Dermis microvascular lymphatic vessel endothelial cell (primary cell): ENCODE measurements around the gene PKNOX2. TPM values are rescaled to one million over a fixed set of nuclear protein-coding genes. Genes with fewer than 3 reads are reported as not detected.

Experiments used
- DNase-seq, 2 donors: peaks; one replicate each; pipeline versions ENCODE4 v3.0.0 to v3.0.0-alpha.2; 2010; ENCODE audit warnings: low read depth in 2 of 2
- total RNA-seq: library from RNA; depleted of rRNA; stranded (reverse); fragments of >200 nt; gene quantifications from 2 replicates; pipeline ENCODE4 v1.2.1, GENCODE V29; 2014

PKNOX2 gene
- total RNA-seq, 1 donor from 2014 or later, result not detected

- no peak for DNase-seq
Observed at GRCh38 chr11:125281831-125282595, 117.5 kb downstream of the PKNOX2 start.

GRCh38 chr11:125282596-125282914 is 118.0 kb downstream of the PKNOX2 start:
- no peak for DNase-seq

GRCh38 chr11:125284245-125284850 is 119.8 kb downstream of the PKNOX2 start:
- DNase-seq, result no peak

- DNase-seq, result no peak
Observed at GRCh38 chr11:125285844-125286243, 121.3 kb downstream of the PKNOX2 start.

- DNase-seq, result no peak
Observed at GRCh38 chr11:125286486-125286885, 121.9 kb downstream of the PKNOX2 start.

GRCh38 chr11:125287491-125288210 is 123.1 kb downstream of the PKNOX2 start:
- no peak for DNase-seq

GRCh38 chr11:125289419-125290098 is 125.0 kb downstream of the PKNOX2 start:
- DNase-seq, result no peak

- no peak for DNase-seq
Observed at GRCh38 chr11:125290263-125290662, 125.7 kb downstream of the PKNOX2 start.

GRCh38 chr11:125292100-125292499 is 127.5 kb downstream of the PKNOX2 start:
- DNase-seq, result no peak

- DNase-seq, result no peak
Observed at GRCh38 chr11:125293596-125293995, 129.0 kb downstream of the PKNOX2 start.

- DNase-seq, result no peak
Observed at GRCh38 chr11:125295931-125296330, 131.4 kb downstream of the PKNOX2 start.

- DNase-seq, result peak in 1 of 2 donors; percentile 69
Observed at GRCh38 chr11:125297346-125297915, 132.9 kb downstream of the PKNOX2 start.

- DNase-seq, result no peak
Observed at GRCh38 chr11:125299061-125299615, 134.6 kb downstream of the PKNOX2 start.

GRCh38 chr11:125299821-125300220 is 135.3 kb downstream of the PKNOX2 start:
- no peak for DNase-seq

- peak in 1 of 2 donors; percentile 80 for DNase-seq
Observed at GRCh38 chr11:125300791-125301218, 136.3 kb downstream of the PKNOX2 start.

GRCh38 chr11:125301346-125301745 is 136.8 kb downstream of the PKNOX2 start:
- DNase-seq, result peak in 1 of 2 donors; percentile 24

GRCh38 chr11:125303186-125303585 is 138.6 kb downstream of the PKNOX2 start:
- DNase-seq, result no peak

- no peak for DNase-seq
Observed at GRCh38 chr11:125303694-125304093, 139.1 kb downstream of the PKNOX2 start.

GRCh38 chr11:125304136-125304535 is 139.6 kb downstream of the PKNOX2 start:
- DNase-seq, result peak in 1 of 2 donors; percentile 61

- no peak for DNase-seq
Observed at GRCh38 chr11:125304876-125305275, 140.3 kb downstream of the PKNOX2 start.

GRCh38 chr11:125305345-125305744 is 140.8 kb downstream of the PKNOX2 start:
- DNase-seq, result no peak
